ENCODE data around the gene EPS15. TPM values are rescaled to one million over a fixed set of nuclear protein-coding genes. Genes with fewer than 3 reads are reported as not detected.
A peak's percentile ranks its signal among the peaks of the same experiment; 100 is the strongest.

EPS15 gene
- total RNA-seq, 2 donors from 2014 or later, result 123 to 197 TPM

- DNase-seq (ENCODE audit: low spot score) (no peak), ATAC-seq (ENCODE audit: insufficient number of reproducible peaks, low FRiP score, low read depth) (no peak)
- Histone ChIP-seq H3K4me3 (no peak overlapping the region), H3K9me3 (no peaks in the 10 kb centered on the region), H3K27me3 (replicated peaks; ENCODE audit: insufficient read depth) (no peaks in the 10 kb centered on the region), H3K27ac (no peak overlapping the region), H3K36me3 (no peaks in the 10 kb centered on the region), H3K4me1 (ENCODE audit: control insufficient read depth in 1 of 2, low read depth in 2 of 2) (no peaks in the 10 kb centered on the region)
- TF ChIP-seq, protein P1, sequence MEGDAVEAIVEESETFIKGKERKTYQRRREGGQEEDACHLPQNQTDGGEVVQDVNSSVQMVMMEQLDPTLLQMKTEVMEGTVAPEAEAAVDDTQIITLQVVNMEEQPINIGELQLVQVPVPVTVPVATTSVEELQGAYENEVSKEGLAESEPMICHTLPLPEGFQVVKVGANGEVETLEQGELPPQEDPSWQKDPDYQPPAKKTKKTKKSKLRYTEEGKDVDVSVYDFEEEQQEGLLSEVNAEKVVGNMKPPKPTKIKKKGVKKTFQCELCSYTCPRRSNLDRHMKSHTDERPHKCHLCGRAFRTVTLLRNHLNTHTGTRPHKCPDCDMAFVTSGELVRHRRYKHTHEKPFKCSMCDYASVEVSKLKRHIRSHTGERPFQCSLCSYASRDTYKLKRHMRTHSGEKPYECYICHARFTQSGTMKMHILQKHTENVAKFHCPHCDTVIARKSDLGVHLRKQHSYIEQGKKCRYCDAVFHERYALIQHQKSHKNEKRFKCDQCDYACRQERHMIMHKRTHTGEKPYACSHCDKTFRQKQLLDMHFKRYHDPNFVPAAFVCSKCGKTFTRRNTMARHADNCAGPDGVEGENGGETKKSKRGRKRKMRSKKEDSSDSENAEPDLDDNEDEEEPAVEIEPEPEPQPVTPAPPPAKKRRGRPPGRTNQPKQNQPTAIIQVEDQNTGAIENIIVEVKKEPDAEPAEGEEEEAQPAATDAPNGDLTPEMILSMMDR (IDR thresholded peaks at IDR 0.05), result no peak
Measured at GRCh38 chr1:51542158-51542953, 23.3 kb upstream of the EPS15 start.

- Histone ChIP-seq H3K9me3 (no peaks in the 10 kb centered on the region), H3K36me3 (no peaks in the 10 kb centered on the region), H3K27me3 (replicated peaks; ENCODE audit: insufficient read depth) (no peaks in the 10 kb centered on the region), H3K4me1 (ENCODE audit: control insufficient read depth in 1 of 2, low read depth in 2 of 2) (no peaks in the 10 kb centered on the region), H3K4me3 (no peak overlapping the region), H3K27ac (no peak overlapping the region)
- no peak for DNase-seq (ENCODE audit: low spot score)
- TF ChIP-seq, protein P1 (IDR thresholded peaks at IDR 0.05), result no peak
- ATAC-seq (ENCODE audit: insufficient number of reproducible peaks, low FRiP score, low read depth), result no peak
Measured at GRCh38 chr1:51541313-51542050, 22.4 kb upstream of the EPS15 start.

- TF ChIP-seq, protein P1 (IDR thresholded peaks at IDR 0.05), result no peak
- Histone ChIP-seq H3K4me1 (ENCODE audit: control insufficient read depth in 1 of 2, low read depth in 2 of 2) (no peaks in the 10 kb centered on the region), H3K27me3 (replicated peaks; ENCODE audit: insufficient read depth) (no peaks in the 10 kb centered on the region), H3K9me3 (no peaks in the 10 kb centered on the region), H3K4me3 (no peak overlapping the region), H3K27ac (no peak overlapping the region), H3K36me3 (no peaks in the 10 kb centered on the region)
- DNase-seq (ENCODE audit: low spot score) (no peak), ATAC-seq (ENCODE audit: insufficient number of reproducible peaks, low FRiP score, low read depth) (no peak)
Measured at GRCh38 chr1:51537568-51537967, 18.5 kb upstream of the EPS15 start.

DNA sequence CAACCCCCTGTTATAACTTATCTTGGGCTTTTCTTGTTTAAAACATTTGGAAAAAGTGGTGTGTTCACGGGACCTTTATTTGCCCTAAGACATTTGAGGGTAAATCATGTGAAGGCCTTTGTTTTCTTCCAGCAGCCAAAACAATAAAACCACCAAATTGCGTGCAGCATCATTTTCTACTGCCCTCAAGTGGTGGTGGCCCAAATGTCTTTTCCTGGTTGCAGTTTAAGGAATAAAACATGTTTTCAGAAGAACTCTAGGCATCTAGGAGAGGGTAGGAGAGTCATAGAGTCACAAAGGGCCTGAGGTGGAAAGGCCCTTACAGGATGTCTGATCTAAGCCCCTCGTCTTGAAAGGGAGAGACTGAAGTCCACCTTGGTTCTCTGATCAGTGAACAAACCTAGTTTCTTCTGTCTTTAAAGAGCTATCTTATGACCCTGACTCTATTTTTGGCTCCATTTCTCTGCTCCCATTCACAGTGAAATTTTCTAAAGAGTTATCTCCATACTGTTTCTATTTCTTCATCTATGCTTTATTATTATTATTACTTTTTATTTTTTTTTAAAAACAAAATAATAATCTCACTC lies 16.0 kb upstream of the EPS15 start:
- H3K27ac ChIP-seq, result no peak overlapping the region
- DNase-seq (ENCODE audit: low spot score) (no peak), ATAC-seq (ENCODE audit: insufficient number of reproducible peaks, low FRiP score, low read depth) (no peak)
- no peaks in the 10 kb centered on the region for H3K27me3 ChIP-seq (replicated peaks; ENCODE audit: insufficient read depth)
- H3K4me1 ChIP-seq (ENCODE audit: control insufficient read depth in 1 of 2, low read depth in 2 of 2), result no peaks in the 10 kb centered on the region
- H3K4me3 ChIP-seq, result no peak overlapping the region
- TF ChIP-seq, protein P1 (IDR thresholded peaks at IDR 0.05), result peak; percentile 63
- H3K9me3 ChIP-seq, result no peaks in the 10 kb centered on the region
- H3K36me3 ChIP-seq, result no peaks in the 10 kb centered on the region

- TF ChIP-seq, protein P1 (IDR thresholded peaks at IDR 0.05), result no peak
- no peak overlapping the region for H3K4me3 ChIP-seq
- DNase-seq (ENCODE audit: low spot score) (no peak), ATAC-seq (ENCODE audit: insufficient number of reproducible peaks, low FRiP score, low read depth) (no peak)
- no peaks in the 10 kb centered on the region for H3K27me3 ChIP-seq (replicated peaks; ENCODE audit: insufficient read depth)
- H3K36me3 ChIP-seq, result no peaks in the 10 kb centered on the region
- H3K9me3 ChIP-seq, result no peaks in the 10 kb centered on the region
- H3K27ac ChIP-seq, result no peak overlapping the region
- no peaks in the 10 kb centered on the region for H3K4me1 ChIP-seq (ENCODE audit: control insufficient read depth in 1 of 2, low read depth in 2 of 2)
Measured at GRCh38 chr1:51534447-51534846, 15.4 kb upstream of the EPS15 start.

All from thoracic aorta (tissue), 2 donors.